AG09309 (cell line): ENCODE measurements around the gene DDX28.

ENCODE experiments used
- DNase-seq: peaks from one replicate; pipeline ENCODE4 v3.0.0-alpha.2; 2010; ENCODE audit warnings: low read depth
- H3K4me3 ChIP-seq: 2 replicates; pipeline ENCODE4 v1.5.1; 2011; ENCODE audit warnings: mild to moderate bottlenecking, low read depth, low read length, moderate library complexity; ENCODE audit not compliant: control insufficient read depth
- CTCF ChIP-seq: IDR thresholded peaks from 2 replicates; pipeline ENCODE4 v1.5.1; 2011; ENCODE audit warnings: mild to moderate bottlenecking, low read depth, low read length, inconsistent platforms; ENCODE audit not compliant: insufficient read depth, control insufficient read depth; ENCODE audit errors: missing control alignments

DDX28 gene

GRCh38 chr16:67988675-67989074, 34.4 kb downstream of the DDX28 start:
- H3K4me3 ChIP-seq, result no peak overlapping the region
- DNase-seq, result no peak
- TF ChIP-seq CTCF, result no peak

- DNase-seq, result no peak
- no peak overlapping the region for H3K4me3 ChIP-seq
- no peak for TF ChIP-seq CTCF
Observed at GRCh38 chr16:67987460-67988160, 35.4 kb downstream of the DDX28 start.

GRCh38 chr16:67986949-67987348, 36.1 kb downstream of the DDX28 start:
- no peak for TF ChIP-seq CTCF
- no peak for DNase-seq
- no peak overlapping the region for H3K4me3 ChIP-seq

GRCh38 chr16:67982011-67982696, 40.9 kb downstream of the DDX28 start:
- TF ChIP-seq CTCF, result no peak
- no peak for DNase-seq

GRCh38 chr16:67979955-67980678, 42.9 kb downstream of the DDX28 start, which contains the start of gene DPEP3:
TSS of gene DPEP3 (minus strand) at chr16:67980499. CDS start at chr16:67980380, 119 bp downstream.
- no peak within 1 kb of the TSS for H3K4me3 ChIP-seq
- DNase-seq, result no peak
- TF ChIP-seq CTCF, result peak; percentile 5

More at GRCh38 chr16:67982011-67982696, 40.9 kb downstream of the DDX28 start:
- H3K4me3 ChIP-seq, result no peak overlapping the region

GRCh38 chr16:67977469-67978227, 45.4 kb downstream of the DDX28 start:
- TF ChIP-seq CTCF, result no peak
- no peak for DNase-seq

More at GRCh38 chr16:67977469-67978227, 45.4 kb downstream of the DDX28 start:
- no peak overlapping the region for H3K4me3 ChIP-seq
